Prostate gland (tissue), 2 donors: ENCODE measurements around the gene DSG2.

Experiments used
- POLR2A ChIP-seq: fragments of 450-650 bp; IDR thresholded peaks from one replicate; pipeline ENCODE4 v1.6.1; 2016; ENCODE audit warnings: antibody characterized with exemption, mild to moderate bottlenecking
- POLR2AphosphoS5 ChIP-seq: sonication (generic); formaldehyde crosslinking; IDR thresholded peaks from one replicate; pipeline ENCODE4 v1.6.1; 2017; ENCODE audit warnings: antibody characterized with exemption
- TF ChIP-seq, protein P1 (sequence below), 4 experiments: fragments of 200-600 bp in 2 of 4; fragments of 450-650 bp in 2 of 4; sonication (generic) in 2 of 4; IDR thresholded peaks; 1 replicate in 3 of 4; 2 replicates in 1 of 4; pipeline ENCODE4 v1.5.1; 2016 to 2019; ENCODE audit warnings: antibody characterized with exemption in 4 of 4, mild to moderate bottlenecking in 2 of 4, moderate library complexity in 2 of 4

DNA sequence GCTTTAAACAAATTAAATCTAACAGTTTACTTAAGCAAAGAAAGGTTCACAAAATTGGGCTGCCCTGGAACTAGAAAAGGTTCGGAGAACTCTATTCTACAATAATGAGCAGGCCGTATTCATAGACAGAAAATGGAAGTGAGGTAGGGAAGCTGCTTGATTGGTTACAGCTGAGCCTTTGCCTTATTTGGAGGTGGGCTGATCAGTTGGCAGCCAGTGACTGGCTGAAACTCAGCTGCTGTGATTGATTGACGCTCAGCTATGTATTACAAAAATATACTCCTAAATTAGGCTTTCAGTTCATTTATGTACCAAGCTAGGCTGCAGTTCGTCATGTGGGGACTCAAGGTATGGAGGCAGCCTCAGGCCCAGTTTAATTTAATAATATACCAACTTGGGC lies 51.4 kb downstream of the DSG2 start:
- TF ChIP-seq, protein P1, sequence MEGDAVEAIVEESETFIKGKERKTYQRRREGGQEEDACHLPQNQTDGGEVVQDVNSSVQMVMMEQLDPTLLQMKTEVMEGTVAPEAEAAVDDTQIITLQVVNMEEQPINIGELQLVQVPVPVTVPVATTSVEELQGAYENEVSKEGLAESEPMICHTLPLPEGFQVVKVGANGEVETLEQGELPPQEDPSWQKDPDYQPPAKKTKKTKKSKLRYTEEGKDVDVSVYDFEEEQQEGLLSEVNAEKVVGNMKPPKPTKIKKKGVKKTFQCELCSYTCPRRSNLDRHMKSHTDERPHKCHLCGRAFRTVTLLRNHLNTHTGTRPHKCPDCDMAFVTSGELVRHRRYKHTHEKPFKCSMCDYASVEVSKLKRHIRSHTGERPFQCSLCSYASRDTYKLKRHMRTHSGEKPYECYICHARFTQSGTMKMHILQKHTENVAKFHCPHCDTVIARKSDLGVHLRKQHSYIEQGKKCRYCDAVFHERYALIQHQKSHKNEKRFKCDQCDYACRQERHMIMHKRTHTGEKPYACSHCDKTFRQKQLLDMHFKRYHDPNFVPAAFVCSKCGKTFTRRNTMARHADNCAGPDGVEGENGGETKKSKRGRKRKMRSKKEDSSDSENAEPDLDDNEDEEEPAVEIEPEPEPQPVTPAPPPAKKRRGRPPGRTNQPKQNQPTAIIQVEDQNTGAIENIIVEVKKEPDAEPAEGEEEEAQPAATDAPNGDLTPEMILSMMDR (IDR thresholded peaks at IDR 0.05), result no peak
- no peak for TF ChIP-seq POLR2A
- no peak for TF ChIP-seq POLR2AphosphoS5
